HG02763 (cell line): ENCODE data around the gene RFC4.
"Not testable (repeated sequence)": the region's sequence is repeated elsewhere in the genome, so short reads cannot be mapped to it uniquely, and the experiment has no call there.

ENCODE experiments used
- ATAC-seq: cut with Tn5 transposase; IDR thresholded peaks from one replicate; pipeline ENCODE4 v1.9.1; 2021; ENCODE audit warnings: mild to moderate bottlenecking, moderate library complexity; ENCODE audit not compliant: unreplicated experiment

The RFC4 gene

GRCh38 chr3:186806089-186807055 lies at the start of gene RFC4:
TSS of gene RFC4 (minus strand) at chr3:186806482. CDS start at chr3:186804713, 1,769 bp downstream.
- peak; percentile 93 for ATAC-seq

- no peak for ATAC-seq
These were observed 48.7 kb upstream of the RFC4 start for GRCh38 chr3:186854954-186855353.

DNA sequence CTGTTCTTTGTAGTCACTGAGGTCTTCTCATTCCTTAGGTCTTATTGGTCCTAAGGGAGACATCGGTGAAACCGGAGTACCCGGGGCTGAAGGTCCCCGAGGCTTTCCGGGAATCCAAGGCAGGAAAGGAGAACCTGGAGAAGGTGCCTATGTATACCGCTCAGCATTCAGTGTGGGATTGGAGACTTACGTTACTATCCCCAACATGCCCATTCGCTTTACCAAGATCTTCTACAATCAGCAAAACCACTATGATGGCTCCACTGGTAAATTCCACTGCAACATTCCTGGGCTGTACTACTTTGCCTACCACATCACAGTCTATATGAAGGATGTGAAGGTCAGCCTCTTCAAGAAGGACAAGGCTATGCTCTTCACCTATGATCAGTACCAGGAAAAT lies 47.9 kb upstream of the RFC4 start:
- ATAC-seq: no peak

DNA sequence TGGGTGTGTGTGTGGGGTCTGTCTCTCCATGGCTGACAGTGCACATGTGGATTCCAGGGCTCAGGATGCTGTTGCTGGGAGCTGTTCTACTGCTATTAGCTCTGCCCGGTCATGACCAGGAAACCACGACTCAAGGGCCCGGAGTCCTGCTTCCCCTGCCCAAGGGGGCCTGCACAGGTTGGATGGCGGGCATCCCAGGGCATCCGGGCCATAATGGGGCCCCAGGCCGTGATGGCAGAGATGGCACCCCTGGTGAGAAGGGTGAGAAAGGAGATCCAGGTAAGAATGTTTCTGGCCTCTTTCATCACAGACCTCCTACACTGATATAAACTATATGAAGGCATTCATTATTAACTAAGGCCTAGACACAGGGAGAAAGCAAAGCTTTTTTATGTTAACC lies 46.7 kb upstream of the RFC4 start:
- no peak for ATAC-seq

DNA sequence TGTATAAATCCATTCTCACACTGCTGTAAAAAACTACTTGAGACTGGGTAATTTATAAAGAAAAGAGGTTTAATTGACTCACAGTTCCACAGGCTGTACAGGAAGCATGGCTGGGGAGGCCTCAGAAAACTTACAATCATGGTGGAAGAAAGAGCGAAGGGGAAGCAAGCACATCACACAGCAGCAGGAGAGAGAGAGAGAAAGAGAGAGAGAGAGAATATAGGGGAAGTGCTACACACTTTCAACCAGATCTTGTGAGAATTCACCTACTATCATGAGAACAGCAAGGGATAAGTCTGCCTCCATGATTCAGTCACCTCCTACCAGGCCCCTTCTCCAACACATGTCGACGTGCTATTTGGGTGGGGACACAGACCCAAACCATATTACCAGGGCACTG lies 45.6 kb upstream of the RFC4 start:
- not testable (repeated sequence) for ATAC-seq

- ATAC-seq: no peak
These were observed 43.2 kb upstream of the RFC4 start for GRCh38 chr3:186849374-186849975.

DNA sequence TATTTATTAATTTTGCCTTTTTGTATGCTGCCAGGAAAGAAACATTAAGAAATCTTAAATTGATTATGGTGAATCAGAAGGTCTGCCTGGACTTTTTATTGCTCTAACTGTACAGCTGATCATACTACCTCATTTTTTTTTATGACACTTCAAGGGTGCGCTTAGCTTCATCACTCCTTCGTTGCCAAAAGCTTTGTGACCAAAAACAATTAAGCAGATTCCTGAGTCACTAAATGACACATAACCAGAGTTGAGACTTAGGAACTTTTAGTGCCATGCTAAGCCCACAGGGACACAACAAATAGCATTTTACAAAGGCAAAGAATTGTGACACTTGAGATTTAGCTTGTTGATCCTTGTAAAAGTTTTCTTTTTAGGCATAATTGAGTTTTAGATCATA lies 41.2 kb upstream of the RFC4 start:
- no peak for ATAC-seq

- ATAC-seq: no peak
These were observed 39.5 kb upstream of the RFC4 start for GRCh38 chr3:186845756-186846155.

DNA sequence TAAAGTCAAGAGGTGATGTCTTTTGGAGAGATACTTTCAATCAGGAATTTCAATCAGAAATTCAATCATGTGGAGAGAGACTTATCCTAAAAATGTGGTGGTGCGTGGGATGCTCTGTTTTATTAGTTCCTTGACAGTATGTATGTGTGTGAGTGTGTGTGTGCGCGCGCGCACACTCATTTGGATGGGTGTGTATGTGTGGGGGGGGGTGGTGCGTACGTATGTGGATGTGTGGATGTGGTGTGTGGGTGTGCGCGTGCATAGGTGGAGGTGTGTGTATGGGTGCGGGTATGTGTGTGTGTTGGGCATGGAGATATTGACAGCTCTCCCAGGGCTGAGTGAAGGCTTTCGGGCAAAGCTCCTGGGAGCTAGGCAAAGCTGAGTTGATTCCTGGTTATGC lies 38.6 kb upstream of the RFC4 start:
- no peak for ATAC-seq

DNA sequence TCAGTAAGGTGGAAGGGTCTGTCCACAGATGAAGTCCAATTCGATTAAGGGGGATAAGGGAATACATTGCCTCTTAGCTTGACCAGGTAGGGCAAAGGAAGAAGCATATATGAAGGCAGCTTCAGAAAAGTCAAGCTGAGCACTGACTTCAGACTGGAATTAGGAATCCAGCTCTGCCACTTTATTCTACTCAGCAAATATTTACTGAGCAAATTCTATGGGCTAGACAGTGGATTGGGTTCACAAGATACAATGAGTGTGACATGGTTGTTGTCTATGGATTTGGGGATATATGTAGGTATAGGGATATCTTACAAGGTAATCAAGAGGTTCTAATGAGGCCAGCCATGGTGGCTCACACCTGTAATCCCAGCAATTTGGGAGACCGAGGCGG lies 36.8 kb upstream of the RFC4 start:
- ATAC-seq: no peak

DNA sequence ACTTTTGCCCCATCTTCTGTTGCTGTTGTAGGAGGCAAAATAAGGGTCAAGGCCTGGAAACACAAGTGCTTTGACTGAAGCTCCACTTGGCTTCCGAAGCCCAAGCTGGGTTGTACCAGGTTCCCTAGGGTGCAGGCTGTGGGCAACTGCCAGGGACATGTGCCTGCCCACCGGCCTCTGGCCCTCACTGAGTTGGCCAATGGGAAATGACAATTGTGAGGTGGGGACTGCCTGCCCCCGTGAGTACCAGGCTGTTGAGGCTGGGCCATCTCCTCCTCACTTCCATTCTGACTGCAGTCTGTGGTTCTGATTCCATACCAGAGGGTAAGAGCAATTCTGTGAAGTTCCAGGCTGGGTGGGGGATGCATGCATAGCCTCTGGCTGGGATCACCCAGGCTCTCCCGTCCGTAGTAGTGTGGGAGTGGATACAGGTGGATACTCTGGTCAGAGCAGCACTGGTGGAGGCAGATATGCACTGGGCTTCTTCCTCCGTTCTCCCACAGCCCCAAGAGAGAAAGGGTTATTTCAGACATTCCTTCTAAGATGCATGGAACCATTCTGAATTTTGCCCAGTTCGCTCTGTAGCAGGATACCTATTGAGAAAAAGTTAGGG lies 36.2 kb upstream of the RFC4 start, which contains the start of gene ADIPOQ:
Gene ADIPOQ, plus strand, starts transcription at position 285 of the 613 bp plus-strand sequence. CDS start 10,349 bp downstream, outside the sequence.
- ATAC-seq: no peak

DNA sequence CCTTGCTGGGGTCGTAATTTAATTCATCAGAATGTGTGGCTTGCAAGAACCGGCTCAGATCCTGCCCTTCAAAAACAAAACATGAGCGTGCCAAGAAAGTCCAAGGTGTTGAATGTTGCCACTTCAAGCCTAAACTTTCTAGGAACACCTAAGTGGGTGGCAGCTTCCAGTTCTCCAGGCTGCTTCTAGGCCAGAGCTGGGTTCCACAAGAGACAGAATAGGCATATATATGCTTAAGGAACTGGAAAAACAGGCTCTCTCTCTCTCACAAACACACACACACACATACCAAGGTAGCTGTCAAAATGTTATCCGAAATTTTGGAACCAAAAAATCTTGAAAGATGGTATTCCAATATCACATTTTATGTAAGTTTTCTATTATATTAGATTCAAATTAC lies 35.3 kb upstream of the RFC4 start:
- no peak for ATAC-seq

DNA sequence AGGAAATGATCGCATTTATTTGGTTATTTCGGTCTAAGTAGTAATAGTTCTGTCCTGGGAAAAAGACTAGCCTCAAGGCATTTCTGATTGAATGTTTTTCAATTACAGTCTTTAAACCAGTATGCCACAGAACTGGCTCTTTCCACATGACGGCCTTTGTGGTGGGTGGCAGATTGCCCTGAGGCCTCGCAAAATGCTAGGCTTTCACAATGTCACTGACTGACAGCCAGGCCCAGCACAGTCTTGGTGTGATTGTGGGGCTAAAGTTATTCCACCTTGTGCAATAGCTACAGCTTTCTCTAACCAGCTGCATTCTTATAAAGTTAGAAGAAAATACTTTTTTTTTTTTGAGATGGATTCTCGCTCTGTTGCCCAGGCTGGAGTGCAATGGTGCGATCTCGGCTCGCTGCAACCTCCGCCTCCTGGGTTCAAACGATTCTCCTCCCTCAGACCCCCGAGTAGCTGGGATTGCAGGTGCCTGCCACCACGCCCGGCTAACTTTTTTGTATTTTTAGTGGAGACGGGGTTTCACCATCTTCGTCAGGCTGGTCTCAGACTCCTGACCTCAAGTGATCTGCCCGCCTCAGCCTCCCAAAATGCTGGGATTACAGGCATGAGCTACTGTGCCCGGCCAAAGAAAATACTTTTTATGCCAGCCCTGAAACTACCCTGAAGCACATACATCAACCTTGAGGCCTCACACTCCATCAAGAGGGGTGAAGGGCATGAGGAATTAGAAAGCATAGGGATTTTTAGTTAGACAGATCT lies 33.8 kb upstream of the RFC4 start:
- ATAC-seq: no peak

- ATAC-seq: no peak
These were observed 26.0 kb upstream of the RFC4 start for GRCh38 chr3:186832276-186832675.

GRCh38 chr3:186831798-186832197 lies 25.5 kb upstream of the RFC4 start:
- no peak for ATAC-seq

DNA sequence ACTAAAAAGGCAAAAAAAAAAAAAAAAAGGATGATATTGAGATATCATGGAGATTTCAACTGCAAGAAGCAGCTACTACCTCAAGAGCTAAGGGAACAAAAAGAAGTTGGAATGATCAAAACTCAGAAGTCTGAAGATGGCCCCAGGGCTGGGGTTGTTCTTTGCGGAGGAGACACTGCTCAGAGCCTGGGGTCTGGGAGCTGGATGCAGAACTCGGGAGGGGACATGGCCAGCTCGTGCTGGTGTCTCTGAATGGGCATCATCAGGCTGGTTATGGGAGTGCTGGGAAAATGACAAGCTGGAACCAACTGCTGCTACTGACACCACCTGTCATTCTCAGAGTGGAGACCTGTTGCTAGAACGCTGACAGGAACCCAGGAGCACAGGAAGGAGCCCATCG lies 22.1 kb upstream of the RFC4 start:
- no peak for ATAC-seq

GRCh38 chr3:186826976-186827857 lies 20.9 kb upstream of the RFC4 start:
- ATAC-seq: peak; percentile 91

- ATAC-seq: no peak
These were observed 20.2 kb upstream of the RFC4 start for GRCh38 chr3:186826410-186826975.

DNA sequence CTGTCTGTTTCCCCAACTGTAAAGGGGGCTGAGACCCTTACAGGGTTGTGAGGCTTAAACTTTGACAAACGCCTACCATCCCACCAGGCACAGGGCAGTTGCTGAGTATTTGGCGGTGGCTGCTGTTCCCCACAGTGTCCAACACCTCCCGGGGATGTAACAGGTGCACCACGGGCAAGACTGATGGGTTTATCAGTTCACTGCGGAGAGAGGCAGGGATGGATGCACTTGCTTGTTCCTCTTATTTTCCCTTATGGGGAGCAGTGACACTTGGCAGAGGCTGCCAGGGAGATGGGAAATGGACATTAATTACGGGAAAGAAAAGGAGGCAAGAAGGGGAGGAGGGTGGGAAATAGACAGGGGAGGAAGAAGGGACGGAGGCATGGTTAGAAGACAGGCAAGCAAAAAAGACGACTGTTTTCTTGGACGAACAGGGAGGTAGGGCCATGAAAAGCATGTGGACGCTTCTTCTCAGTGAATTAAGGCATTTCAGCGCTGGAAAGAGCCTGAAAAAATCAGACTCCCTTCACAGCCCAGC lies 19.7 kb upstream of the RFC4 start:
- ATAC-seq: no peak
